ENCODE measurements around the gene PELI1. TPM values are rescaled to one million over a fixed set of nuclear protein-coding genes. Genes with fewer than 3 reads are reported as not detected.
A peak's percentile ranks its signal among the peaks of the same experiment; 100 is the strongest.

Gene PELI1
- total and polyA plus RNA-seq, 2 of the 8 experiments (the other 6 are each of a cell fraction or from before 2014, with no cell fraction given), result 21.8 to 57.1 TPM

DNA sequence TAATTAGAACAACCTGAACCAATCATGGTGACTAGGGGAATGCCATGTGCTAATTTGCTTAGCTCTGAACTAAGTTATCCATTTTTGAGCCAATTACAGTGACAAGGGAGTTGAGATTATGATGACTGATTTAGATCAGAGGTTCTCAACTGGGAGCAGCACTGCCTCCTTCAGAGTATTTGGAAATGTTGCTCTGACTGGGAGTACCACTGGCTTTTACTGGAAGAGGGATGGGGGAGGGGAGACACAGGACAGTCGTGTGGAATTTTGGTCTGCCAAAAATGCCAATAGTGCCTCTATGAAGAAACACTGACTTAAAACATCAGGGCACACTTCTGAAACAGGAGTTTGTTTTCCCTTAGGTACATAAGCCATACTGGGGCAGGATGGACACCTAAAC lies 76.9 kb downstream of the PELI1 start:
- POLR2A ChIA-PET (ENCODE audit: partially characterized antibody), result interaction anchor here (0.8 kb wide), 1 partner anchor 9 kb away, joined by 3 read pairs; no protein-coding TSS in a partner anchor
- no peak for FAIRE-seq

More for the DNA sequence above, 76.9 kb downstream of the PELI1 start:
- Histone ChIP-seq H2BK120ac (replicated peaks; ENCODE audit: low read depth, low read length) (no peak overlapping the region), H3K27me3 (replicated peaks in 1 of 4; ENCODE audit: control insufficient read depth in 3 of 4, extremely low read depth in 1 of 4, insufficient read depth in 3 of 4, low read length in 3 of 4) (no peaks in the 10 kb centered on the region), H4K20me1 (replicated peaks in 1 of 2; ENCODE audit: control insufficient read depth in 1 of 2, insufficient read depth in 2 of 2, low read length in 2 of 2) (no peaks in the 10 kb centered on the region), H3K27ac (ENCODE audit: low read depth, low read length) (no peak overlapping the region), H3K23ac (ENCODE audit: insufficient read length) (no peak overlapping the region), H2BK12ac (ENCODE audit: low read depth, low read length) (no peak overlapping the region; the same call in 1 of the 2 replicates), H3K14ac (ENCODE audit: insufficient read length) (no peak overlapping the region), H3K18ac (ENCODE audit: extremely low read depth, low read length) (no peak overlapping the region), H3K9ac (replicated peaks in 1 of 4; ENCODE audit: extremely low read depth in 1 of 4, low read depth in 3 of 4, low read length in 3 of 4) (no peak overlapping the region), H3K36me3 (ENCODE audit: control insufficient read depth in 2 of 4, insufficient read depth in 4 of 4, low read length in 3 of 4) (no peaks in the 10 kb centered on the region), H3K23me2 (ENCODE audit: low read depth, low read length) (no peaks in the 10 kb centered on the region), H3K4me2 (ENCODE audit: insufficient read depth in 1 of 2, low read depth in 2 of 2, low read length in 2 of 2) (no peak overlapping the region), H3K4me1 (replicated peaks in 1 of 4; ENCODE audit: control insufficient read depth in 3 of 4, insufficient read depth in 4 of 4, low read length in 3 of 4) (peaks cover 3 to 10% (median 6%) of the 10 kb centered on the region in 4 experiments; a peak in 5 of 7 replicates), H3K79me1 (ENCODE audit: low read depth, low read length) (no peaks in the 10 kb centered on the region), H2BK20ac (ENCODE audit: low read length) (no peak overlapping the region), H3K79me2 (ENCODE audit: control insufficient read depth in 1 of 2, insufficient read depth in 2 of 2, low read length in 2 of 2) (no peaks in the 10 kb centered on the region), H4K8ac (ENCODE audit: extremely low read depth, insufficient read depth, low read length) (no peak overlapping the region), H2BK15ac (ENCODE audit: low read length) (0 out of 2 replicates have a peak overlapping the region, but pooled peaks have one; percentile 34), H3K4ac (replicated peaks; ENCODE audit: insufficient read length, low read depth, low read length) (no peak overlapping the region), H3K4me3 (ENCODE audit: extremely low read depth in 1 of 4, insufficient read depth in 2 of 4, low read depth in 3 of 4, low read length in 4 of 4) (no peak overlapping the region), H3K56ac (replicated peaks; ENCODE audit: insufficient read length, low read depth, low read length) (no peak overlapping the region), H2AK5ac (ENCODE audit: low read depth, low read length) (no peak overlapping the region), H4K5ac (ENCODE audit: insufficient read length, low read depth, low read length) (no peak overlapping the region), H4K91ac (replicated peaks; ENCODE audit: insufficient read length, low read length) (no peak overlapping the region), H2AFZ (ENCODE audit: low read length) (no peak overlapping the region), H3K9me3 (ENCODE audit: insufficient read depth in 2 of 2, low read depth in 1 of 2, low read length in 1 of 2) (no peaks in the 10 kb centered on the region), H2BK5ac (ENCODE audit: low read depth, low read length) (no peak overlapping the region)
- CTCF ChIA-PET (ENCODE audit: partially characterized antibody), result interaction anchor here (0.6 to 1.8 kb wide), 2 partner anchors 10 to 135 kb away, joined by 3 to 6 read pairs; no protein-coding TSS in a partner anchor
- DNase-seq (ENCODE audit: low read depth in 1 of 2, low spot score in 2 of 2), result no peak
- TF ChIP-seq SP2 (IDR thresholded peaks at IDR 0.05; ENCODE audit: low read length) (no peak), ZNF274 (IDR thresholded peaks at IDR 0.05; ENCODE audit: borderline replicate concordance, extremely low read depth, low read length) (no peak), RAD21 (IDR thresholded peaks at IDR 0.05 in 1 of 2, conservative IDR thresholded peaks at IDR 0.05 in 1 of 2; ENCODE audit: low read depth in 2 of 2, low read length in 2 of 2) (peak in 1 of 2 experiments; percentile 30; a peak in 2 of 4 replicates)
- TF ChIP-seq, protein P1, sequence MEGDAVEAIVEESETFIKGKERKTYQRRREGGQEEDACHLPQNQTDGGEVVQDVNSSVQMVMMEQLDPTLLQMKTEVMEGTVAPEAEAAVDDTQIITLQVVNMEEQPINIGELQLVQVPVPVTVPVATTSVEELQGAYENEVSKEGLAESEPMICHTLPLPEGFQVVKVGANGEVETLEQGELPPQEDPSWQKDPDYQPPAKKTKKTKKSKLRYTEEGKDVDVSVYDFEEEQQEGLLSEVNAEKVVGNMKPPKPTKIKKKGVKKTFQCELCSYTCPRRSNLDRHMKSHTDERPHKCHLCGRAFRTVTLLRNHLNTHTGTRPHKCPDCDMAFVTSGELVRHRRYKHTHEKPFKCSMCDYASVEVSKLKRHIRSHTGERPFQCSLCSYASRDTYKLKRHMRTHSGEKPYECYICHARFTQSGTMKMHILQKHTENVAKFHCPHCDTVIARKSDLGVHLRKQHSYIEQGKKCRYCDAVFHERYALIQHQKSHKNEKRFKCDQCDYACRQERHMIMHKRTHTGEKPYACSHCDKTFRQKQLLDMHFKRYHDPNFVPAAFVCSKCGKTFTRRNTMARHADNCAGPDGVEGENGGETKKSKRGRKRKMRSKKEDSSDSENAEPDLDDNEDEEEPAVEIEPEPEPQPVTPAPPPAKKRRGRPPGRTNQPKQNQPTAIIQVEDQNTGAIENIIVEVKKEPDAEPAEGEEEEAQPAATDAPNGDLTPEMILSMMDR (IDR thresholded peaks at IDR 0.05; ENCODE audit: control extremely low read depth in 1 of 3, insufficient read depth in 1 of 3, low read depth in 1 of 3, low read length in 3 of 3), result peak in 2 of 3 experiments; percentile 7 to 42; a peak in 1 of 4 replicates
- WGBS, 2 experiments (ENCODE audit: extremely low coverage in 1 of 2, insufficient coverage in 1 of 2, insufficient read length in 1 of 2, insufficient replicate concordance in 2 of 2, low coverage in 1 of 2, low lambda C conversion rate in 2 of 2, missing lambda C conversion rate in 1 of 2), result 60% methylated on average over 1 of the region's 1 CpG; no CpG with 5 or more reads in 1 of the 2 experiments
